Stimulated activated CD8-positive, alpha-beta memory T cell treated with anti-CD3 and anti-CD28 coated beads, Interleukin-15, amount 100 ng/mL, for 4 hours (primary cell): ENCODE measurements around the gene POLR1G.
"Not testable (repeated sequence)": the region's sequence is repeated elsewhere in the genome, so short reads cannot be mapped to it uniquely, and the experiment has no call there.

Source experiments
- DNase-seq, 2 donors: peaks; one replicate each; pipeline ENCODE4 v3.0.0-alpha.2; 2020; ENCODE audit warnings: low read depth in 2 of 2

Gene POLR1G

DNA sequence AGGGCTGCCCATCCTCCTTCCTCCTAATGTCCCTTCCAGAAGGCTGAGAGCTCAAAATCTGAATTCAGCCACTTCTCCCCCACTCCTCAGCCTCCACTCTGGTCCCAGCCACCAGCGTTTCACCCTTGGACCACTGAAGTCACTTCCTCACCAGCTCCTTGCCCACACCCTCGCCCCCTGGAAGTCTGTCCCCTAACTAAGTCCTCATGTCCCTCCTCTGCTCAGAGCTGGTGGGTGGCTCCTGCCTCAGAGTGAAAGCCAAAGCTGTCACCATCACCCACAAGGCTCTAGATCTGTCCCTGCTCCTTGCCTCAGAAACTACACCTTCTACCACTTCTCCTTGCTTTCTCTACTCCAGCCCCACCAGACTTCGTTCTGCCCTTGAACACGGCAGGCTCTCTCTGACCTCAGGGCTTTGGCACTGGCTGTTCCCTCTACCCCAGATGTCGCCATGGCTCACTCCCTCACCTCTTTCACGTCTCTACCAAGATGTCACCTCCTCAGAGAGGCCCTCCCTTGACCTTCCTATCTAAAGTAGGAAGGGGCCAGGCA lies 15.6 kb downstream of the POLR1G start:
- no peak for DNase-seq

DNA sequence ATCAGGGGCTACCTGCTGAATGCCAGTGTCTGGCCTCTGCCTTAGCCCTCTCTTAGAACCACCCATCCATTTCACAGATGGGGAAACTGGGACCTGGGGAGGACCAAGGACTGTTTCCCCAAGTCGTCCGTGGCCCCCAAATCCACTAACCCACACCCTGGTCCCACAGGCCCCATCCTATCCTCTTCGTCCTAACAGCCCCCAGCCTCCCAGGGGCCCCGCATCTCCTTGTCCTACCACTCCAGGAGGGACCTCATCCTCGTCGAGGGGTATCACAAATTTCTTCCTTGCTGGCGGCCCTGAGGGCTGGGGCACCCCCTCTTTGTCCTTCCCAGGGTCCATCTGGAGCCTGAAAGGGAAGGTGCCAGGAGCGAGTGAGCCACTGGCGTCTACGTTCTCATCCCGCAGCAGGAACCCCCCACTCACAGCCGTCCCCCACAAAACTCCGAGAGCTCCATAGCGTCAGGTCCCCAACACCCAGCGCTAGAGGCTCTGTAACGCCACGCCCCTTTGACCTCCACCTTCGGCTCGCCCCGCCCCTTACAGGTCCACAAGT lies 16.7 kb downstream of the POLR1G start:
- peak in 1 of 2 donors; percentile 73 for DNase-seq

DNA sequence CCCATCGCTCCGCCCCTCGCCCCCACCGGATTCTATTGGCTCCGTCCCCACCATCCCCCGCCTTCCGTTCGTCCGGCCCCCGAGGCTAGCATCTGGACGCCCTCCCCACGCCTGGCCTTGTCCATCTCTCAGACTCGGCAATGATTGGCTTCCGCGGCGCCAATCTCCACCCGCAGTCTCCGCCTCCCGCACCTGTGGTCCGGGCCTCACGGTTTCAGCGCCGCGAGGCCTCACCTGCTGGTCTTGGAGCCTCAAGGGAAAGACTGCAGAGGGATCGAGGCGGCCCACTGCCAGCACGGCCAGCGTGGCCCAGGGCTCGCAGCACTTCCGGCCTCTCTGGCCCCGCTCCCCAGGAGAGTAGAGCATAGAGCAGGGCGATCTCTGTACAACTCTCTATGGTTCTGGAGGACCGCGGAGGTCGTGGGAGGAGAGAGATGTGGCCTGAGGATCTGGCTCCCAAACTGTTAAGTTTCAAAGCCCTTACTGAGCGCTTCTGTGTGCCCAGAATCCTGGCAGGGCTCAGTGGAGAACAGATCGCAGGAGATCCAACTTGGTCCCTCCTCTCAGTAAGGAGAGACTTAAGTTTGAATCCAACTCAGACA lies 17.2 kb downstream of the POLR1G start, which contains the start of gene ERCC1:
Gene ERCC1 (minus strand): TSS at position 329 of the 602 bp plus-strand sequence. CDS start 543 bp downstream, outside the sequence.
- DNase-seq, result peak; percentile 38 to 57

DNA sequence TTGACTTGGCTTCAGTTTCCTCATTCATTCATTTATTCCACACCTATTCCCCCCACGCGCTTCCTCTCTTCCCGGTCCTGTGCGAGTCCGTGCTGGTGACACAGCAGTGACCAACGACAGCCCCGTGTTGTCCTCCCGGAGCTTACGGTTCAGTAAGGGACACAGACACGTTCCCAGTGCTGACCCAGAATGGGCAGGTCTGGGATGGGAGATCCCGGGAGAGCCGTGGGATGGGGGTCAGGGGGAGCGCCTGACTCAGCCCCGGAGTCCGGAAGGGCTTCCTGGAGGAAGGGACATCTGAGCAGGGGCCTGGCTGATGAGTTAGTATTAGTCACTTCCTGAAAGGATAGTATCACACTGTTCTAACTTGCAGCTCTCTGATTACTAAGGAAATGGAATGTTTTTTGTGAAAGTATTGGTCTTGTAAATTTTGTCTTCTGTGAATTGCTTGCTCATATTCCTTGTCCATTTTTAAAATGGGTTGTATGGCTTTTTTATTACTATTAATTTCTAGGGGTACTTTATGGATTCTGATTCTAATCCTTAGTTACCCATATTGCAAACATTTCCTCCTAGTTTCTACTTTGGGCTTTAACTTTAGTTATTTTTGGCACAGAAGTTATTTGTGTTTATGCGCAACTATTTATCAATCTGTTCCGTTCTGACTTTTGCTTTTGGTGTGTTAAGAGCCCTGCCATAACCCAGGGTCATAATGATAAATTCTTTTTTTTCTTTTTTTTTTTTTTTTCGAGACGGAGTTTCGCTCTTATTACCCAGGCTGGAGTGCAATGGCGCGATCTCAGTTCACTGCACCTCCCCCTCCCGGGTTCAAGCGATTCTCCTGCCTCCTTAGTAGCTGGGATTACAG lies 18.0 kb downstream of the POLR1G start:
- no peak for DNase-seq

DNA sequence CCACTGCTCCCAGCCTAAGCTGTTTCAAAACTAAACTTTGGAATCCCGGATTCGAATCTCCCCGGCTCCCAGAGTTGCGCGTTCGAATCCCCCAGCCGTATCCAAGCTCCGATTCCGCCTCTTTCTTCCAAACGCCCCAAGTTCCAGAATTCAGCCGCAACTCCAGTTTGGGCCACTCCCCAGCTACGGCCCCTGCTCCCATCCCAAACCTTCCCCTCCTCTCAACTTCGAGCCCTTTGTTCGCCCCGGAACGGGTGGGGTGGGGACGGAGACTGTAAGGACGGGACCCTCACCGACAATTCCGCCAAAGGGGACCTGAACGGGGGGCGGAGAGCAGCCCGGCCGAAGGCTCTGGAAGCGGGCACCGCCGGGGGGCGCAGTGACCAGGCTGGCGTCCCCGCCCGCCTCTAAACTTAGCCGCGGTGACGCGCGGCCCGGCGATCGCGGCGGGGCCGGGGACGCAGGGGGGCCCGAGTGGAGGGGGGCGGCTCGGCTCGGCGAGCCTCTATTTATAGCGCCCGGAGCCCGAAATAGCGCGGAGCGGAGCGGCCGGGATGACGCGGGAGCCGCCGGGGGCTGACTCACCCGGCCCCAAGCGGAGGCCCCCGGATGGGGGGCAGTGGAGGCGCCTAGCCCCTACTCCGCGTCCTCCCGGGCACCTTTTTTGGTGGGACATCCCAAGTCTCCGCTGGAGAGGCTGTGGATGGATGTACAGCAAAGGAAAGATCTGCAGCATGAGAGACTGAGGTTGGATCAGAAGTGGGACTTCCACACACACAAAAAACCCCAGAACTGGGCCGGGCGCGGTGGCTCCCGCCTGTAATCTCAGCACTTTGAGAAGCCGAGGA lies 22.2 kb downstream of the POLR1G start:
- no peak for DNase-seq

DNA sequence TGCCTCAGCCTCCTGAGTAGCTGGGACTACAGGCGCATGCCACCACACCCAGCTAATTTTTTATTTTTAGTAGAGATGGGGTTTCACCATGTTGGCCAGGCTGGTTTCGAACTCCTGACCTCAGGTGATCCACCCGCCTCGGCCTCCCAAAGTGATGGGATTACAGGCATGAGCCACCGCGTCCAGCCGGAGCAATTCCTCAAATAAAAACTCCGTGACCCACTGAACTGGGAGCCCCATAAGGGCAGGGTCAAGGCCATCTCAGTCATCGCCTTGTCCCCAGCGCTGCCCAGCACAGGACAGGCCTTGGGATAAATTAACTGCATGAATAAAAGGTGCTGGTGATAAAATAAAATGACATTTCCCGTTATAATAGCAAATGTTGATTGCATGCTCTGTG lies 23.5 kb downstream of the POLR1G start:
- not testable (repeated sequence) for DNase-seq

DNA sequence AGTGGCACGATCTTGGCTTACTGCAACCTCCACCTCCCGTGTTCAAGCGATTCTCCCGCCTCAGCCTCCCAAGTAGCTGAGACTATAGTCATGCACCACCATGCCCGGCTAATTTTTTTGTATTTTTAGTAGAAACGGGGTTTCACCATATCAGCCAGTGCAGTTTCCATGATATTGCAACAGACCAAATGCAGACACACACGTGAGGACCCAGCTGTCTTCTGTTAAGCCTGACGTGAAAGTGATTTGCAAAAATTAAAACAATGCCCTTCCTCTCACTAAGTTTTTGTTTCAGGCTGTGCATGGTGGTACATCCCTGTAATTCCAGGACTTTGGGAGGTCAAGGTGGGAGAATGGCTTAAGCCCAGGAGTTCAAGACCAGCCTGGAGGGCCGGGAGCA lies 24.6 kb downstream of the POLR1G start:
- not testable (repeated sequence) for DNase-seq

DNA sequence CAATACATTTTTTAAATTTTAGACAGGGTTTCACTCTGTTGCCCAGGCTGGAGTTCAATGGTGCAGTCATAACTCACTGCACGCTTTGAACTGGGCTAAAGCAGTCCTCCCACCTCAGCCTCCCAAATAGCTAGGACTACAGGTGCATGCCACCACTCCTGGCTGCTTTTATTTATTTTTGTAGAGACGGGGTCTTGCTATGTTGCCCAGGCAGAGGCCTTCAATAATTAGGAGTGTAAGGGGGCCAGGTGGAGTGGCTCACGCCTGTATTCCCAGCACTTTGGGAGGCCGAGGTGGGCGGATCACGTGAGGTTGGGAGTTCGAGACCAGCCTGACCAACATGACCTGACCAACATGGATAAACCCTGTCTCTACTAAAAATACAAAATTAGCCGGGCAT lies 26.1 kb downstream of the POLR1G start:
- not testable (repeated sequence) for DNase-seq

DNA sequence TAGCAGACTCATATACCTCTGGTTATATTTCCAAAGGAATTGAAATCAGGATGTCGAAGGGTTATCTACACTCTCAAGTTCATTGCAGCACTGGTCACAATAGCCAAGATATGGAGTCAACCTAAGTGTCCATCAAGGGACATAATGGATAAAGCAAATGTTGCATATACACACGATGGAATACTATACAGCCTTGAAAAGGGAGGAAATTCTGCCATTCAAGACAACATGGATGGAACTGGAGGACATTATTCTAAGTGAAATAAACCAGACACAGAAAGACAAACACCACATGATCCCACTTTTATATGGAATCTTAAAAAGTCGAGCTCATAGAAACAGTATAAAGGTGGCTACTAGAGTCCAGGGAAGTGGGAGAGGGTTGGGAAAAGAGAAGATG lies 30.9 kb downstream of the POLR1G start:
- DNase-seq, result no peak

DNA sequence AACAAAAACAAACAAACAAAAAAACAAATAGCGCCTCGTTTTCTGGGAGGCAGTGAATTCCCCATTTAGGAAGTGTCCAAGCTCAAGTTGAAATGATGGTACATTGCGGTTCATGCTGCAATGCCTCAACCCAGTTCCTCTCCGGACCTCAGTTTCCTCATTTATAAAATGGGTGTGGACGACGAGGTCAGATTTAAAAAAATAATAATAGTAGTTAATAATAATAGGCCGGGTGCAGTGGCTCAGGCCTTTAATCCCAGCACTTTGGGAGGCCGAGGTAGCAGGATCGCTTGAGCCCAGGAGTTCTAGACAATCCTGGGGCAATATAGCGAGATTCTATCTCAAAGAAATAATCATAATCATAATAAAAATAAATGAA lies 32.7 kb downstream of the POLR1G start:
- DNase-seq, result no peak

DNA sequence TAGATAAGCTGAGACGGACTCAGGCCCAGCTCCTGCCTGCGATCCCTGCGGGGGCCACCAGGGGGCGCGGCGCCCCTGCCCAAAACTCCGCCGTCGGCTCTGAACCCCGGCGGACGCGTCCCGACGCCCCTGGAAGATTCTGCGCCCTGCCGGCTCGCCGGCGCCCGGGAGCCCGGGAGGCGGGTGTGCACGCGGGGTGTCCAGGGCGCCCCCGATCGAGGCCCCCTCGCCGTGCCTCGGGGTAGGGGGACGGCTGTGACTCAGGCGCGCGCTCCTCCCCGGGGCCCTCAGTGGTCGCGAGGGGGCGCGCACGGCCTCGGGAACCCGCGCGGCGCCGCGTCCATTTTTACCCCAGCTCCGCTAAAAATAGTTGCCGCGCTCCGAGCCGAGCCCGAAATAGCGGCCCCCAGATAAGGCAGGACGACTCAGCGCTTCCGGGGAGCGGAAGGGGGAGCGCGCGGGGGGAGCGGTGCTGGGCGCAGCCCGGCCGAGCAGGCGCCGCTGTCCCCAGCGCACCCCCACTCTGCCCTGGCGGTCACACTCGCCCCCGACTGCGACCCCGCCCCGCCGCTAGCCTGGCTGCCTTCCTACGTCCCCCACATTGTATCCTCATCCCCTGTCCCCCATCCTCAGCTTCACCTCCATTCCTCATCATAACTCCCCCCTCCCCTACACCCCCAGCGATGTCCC lies 33.3 kb downstream of the POLR1G start:
- peak; percentile 77 for DNase-seq

DNA sequence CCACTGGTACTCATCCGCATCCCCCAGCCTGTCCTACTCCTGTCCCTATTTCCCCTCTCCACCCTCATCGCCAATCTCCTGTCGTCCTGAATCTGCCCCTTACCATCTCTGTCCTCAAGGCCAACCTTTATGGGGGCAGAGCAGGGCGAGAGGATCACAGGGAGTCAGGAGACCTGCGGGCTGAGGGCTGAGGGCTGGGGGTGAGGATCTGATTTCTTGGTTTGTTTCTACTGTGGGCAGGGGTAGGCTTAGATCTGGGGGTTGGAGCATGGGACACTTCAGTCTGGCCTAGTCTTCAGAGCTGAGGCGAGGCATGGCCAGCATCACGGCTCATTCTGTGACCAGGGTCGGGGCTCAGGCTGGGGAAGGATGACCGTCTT lies 33.8 kb downstream of the POLR1G start:
- no peak for DNase-seq

DNA sequence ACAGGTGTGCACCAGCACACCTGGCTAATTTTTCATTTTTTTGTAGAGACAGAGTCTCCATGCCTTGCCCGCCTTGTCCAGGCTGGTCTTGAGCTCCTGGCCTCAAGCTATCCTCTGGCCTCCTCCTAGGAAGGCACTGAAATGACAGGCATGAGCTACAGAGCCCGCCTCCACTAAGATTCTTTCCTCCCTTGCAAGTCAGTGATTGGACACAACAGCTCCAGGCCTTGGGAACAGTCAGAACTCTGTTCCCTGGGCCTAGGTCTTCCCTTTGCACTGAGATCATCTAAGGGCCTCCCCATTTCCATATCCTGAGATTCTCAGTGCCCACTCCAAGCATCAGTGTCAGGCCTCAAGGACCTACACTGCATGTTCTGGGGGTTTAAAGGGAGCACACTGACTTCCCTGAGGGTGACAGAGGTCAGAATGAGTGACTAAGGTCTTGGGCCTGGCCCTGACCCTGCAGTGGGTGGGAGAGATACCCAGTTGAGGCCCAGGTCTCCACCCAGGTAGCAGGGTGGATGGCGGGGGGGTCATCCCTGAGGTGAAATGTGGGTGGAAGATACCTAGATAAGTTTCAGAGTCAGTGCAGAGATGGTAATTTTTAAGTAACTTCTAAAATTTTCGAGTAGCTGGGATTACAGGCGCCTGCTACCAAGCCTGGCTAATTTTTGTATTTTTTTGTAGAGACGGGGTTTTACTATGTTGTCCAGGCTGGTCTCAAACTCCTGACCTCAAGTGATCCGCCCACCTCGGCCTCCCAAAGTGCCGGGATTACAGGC lies 34.6 kb downstream of the POLR1G start:
- DNase-seq, result no peak

DNA sequence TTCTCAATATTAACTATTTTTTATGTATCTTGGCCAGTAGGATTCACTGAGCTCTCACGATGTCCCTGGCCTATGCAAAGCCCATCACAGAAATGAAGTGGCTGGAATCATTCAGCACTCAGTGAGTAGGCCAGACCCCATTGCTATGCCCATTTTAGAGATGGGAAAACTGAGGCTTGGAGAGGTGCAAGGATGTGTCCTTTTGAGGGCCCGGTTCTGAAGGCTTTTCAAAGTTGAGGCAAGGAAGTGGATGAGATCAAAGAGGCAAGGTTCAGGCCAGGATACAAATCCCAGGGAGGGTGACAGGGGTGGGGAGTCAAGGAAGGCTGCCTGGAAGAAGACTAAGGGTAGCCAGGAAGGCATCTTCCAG lies 35.9 kb downstream of the POLR1G start:
- no peak for DNase-seq

DNA sequence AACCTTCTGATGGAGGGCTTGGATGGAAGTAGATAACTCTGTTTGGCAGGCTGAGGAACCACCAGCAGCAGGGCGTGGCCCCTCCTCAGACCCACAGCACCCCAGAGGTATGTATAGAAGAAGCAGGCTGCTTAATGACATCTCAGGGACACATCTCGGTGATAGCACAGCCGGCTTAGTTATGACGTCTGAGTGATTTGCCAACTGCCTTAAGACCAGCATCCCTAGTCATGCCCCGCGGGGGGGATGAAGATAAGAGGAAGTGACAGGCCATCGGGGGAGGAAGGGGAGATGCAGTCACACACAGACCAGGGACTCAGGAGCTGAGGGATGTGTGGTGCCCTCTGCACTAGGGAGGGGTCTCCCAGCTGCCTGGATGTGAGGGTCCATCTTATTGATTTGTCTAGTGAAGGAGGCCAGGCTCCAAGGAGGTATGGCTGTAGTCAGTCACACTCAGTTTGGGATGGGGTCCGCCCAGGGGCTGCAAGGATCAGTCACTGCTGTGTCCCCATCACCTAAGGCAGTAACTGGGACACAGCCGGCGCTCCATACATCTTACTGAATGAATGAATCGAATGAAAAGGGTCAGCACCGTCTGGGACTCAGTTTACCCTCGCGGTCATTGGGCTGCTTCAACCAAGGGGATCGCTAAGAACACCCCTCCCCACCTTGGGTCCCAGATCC lies 36.5 kb downstream of the POLR1G start:
- no peak for DNase-seq

DNA sequence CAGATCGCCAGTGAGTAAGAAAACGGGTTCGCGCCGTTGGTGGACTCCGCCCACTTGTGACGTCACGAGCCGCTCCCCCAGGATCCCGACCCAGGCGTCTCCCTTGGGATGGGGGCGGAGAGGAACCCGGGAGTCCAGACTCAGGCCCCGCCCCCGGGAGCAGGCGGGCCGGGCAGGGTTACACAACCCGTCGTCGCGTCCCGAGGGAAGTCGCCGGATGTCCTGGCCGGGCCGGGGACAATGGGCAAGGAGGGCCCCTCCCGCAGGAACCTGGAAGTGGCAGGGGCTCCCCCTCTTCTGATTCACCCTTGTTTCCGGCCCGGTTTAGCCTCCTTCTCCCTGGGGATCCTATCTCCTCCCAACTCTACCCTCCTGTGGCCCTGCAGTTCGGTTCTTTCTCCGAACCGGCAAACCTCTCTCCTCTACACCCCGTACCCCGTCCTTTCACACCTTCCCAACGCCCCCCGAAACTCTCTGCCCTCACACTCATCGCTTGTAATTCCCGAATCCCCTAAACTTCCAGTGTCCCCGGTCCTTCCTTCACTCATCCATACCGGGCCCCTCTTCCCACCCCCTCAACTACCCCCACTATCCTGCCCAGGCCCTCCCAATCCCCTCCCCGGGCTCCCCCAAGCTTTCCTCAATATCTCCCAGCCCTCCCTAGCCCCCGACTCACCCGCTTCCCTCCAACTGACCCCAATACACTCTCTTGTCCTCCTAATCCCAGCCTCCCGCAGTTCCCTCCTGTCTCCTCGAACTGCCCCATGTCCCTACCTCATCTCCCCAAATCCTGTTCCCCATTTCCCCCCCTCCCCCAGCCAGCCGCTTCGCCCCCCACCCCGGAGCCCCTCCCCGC lies 37.2 kb downstream of the POLR1G start:
- peak in 1 of 2 donors; percentile 34 for DNase-seq

DNA sequence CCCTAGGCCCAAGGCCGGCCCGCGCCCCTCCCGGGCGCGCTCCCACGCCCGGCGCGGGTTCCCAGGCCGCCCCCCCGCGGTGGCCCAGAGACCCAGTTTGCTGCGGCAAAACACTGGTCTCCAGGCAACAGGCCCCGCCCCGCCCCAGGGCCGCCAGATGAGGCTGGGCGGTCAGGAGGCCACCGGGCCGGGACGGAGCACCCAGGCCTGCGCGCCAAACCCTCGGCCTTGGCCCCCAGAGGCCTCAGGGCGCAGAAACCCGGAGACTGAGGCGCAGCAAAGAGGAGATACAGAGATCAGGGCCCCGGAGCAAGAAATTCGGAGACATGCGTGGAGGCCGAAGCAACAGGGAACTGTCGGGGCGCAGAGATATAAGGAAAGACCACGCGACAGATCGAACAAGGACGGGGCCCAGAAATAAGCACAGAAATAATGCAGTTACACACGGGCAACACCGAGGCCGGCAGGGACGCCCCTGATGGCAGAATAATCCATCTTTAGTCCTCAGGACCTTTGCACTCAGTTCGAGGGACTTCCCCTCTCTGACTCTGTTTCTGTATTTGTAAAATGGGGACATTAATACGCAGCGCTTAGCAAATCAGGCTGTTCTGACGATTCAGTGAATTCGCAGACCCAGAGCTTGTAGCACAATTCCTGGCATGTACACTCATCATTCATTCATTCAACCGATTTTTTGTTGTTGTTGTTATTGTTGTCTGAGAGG lies 38.0 kb downstream of the POLR1G start:
- peak; percentile 55 to 64 for DNase-seq

DNA sequence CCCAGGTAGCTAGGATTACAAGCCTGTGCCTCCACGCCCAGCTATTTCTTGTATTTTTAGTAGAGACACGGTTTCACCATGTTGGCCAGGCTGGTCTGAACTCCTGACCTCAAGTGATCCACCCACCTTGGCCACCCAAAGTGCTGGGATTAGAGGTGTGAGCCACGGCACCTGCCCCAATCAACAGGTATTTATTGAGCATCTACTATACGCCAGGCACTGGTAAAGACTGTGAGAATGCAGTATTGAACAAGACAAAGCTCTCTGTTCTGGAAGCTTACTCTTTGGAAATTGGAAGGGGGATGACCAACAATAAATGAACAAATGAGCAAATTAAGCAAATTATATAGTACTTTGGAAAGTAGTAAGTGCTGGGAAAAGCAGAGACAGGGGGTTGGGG lies 38.7 kb downstream of the POLR1G start:
- DNase-seq, result no peak
